Nephron progenitor cell (in vitro differentiated cells): Measurements from ENCODE around the gene OSBPL8.

ENCODE experiments used
- DNase-seq: peaks from one replicate; pipeline ENCODE4 v3.0.0; 2021
- H3K27ac Mint-ChIP-seq: 2 replicates; pipeline ENCODE4 v1.8.0; 2021; ENCODE audit warnings: mild to moderate bottlenecking, moderate library complexity, mixed read lengths
- H3K27me3 Mint-ChIP-seq: 2 replicates; pipeline ENCODE4 v1.8.0; 2021; ENCODE audit warnings: mild to moderate bottlenecking, low read depth, mixed read lengths; ENCODE audit not compliant: poor library complexity
- H3K36me3 Mint-ChIP-seq: 2 replicates; pipeline ENCODE4 v1.8.0; 2021; ENCODE audit warnings: low read depth, mixed read lengths
- H3K4me1 Mint-ChIP-seq: 2 replicates; pipeline ENCODE4 v1.8.0; 2021; ENCODE audit warnings: mixed read lengths
- H3K4me3 Mint-ChIP-seq: 2 replicates; pipeline ENCODE4 v1.8.0; 2021; ENCODE audit warnings: mild to moderate bottlenecking, moderate library complexity, mixed read lengths
- H3K9me3 Mint-ChIP-seq: 2 replicates; pipeline ENCODE4 v1.8.0; 2021; ENCODE audit warnings: mild to moderate bottlenecking, moderate library complexity, mixed read lengths
- TF ChIP-seq, protein P1 (sequence below): fragments of 200-600 bp; sonication (generic); IDR thresholded peaks from 2 replicates; pipeline ENCODE4 v1.5.0; 2021; ENCODE audit warnings: antibody characterized with exemption

The OSBPL8 gene, protein sequence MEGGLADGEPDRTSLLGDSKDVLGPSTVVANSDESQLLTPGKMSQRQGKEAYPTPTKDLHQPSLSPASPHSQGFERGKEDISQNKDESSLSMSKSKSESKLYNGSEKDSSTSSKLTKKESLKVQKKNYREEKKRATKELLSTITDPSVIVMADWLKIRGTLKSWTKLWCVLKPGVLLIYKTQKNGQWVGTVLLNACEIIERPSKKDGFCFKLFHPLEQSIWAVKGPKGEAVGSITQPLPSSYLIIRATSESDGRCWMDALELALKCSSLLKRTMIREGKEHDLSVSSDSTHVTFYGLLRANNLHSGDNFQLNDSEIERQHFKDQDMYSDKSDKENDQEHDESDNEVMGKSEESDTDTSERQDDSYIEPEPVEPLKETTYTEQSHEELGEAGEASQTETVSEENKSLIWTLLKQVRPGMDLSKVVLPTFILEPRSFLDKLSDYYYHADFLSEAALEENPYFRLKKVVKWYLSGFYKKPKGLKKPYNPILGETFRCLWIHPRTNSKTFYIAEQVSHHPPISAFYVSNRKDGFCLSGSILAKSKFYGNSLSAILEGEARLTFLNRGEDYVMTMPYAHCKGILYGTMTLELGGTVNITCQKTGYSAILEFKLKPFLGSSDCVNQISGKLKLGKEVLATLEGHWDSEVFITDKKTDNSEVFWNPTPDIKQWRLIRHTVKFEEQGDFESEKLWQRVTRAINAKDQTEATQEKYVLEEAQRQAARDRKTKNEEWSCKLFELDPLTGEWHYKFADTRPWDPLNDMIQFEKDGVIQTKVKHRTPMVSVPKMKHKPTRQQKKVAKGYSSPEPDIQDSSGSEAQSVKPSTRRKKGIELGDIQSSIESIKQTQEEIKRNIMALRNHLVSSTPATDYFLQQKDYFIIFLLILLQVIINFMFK

DNA sequence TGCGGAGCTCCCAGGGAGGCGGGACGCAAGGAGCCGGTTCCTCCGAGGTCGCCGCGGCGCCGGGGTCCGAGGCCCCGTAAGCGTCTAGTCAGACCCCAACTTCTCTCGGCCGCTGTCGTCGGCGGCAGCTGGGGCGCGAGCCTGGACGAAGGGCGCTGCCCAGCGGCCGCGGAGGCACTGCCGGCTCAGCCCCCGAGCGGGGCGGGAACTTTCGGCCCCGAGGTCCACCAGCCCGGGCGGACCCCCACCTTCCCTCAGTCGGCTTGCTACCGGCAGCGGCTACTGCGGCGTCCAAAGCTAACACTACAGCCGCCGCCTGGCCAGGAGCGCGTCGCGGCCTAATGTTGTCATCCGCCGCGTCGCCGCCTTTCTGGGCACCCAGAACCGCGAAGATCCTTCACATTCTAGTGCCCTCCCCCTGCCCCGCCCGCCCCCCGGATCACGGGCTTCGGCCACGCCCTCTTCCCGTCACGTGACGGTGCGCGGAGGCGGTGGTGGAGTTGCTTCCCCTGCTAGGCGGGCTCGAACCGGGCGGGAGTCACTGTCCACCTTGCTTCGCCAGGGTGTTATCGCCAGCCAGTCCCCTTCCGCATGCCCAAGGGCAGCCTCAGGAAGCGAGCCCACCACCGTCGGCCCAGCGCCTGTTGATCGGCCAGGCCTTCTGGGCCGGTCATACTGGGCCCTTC is at the start of gene OSBPL8:
Gene OSBPL8, minus strand, starts transcription at position 372 of the 686 bp plus-strand sequence. CDS start 72,220 bp downstream, outside the sequence.
- peak; percentile 97 for DNase-seq
- H3K4me3 Mint-ChIP-seq: peak within 1 kb of the TSS; percentile 97
- no peaks in the 10 kb centered on the region for H3K36me3 Mint-ChIP-seq
- H3K27ac Mint-ChIP-seq: peak within 1 kb of the TSS; percentile 99
- H3K27me3 Mint-ChIP-seq: no peaks in the 10 kb centered on the region
- TF ChIP-seq, protein P1, sequence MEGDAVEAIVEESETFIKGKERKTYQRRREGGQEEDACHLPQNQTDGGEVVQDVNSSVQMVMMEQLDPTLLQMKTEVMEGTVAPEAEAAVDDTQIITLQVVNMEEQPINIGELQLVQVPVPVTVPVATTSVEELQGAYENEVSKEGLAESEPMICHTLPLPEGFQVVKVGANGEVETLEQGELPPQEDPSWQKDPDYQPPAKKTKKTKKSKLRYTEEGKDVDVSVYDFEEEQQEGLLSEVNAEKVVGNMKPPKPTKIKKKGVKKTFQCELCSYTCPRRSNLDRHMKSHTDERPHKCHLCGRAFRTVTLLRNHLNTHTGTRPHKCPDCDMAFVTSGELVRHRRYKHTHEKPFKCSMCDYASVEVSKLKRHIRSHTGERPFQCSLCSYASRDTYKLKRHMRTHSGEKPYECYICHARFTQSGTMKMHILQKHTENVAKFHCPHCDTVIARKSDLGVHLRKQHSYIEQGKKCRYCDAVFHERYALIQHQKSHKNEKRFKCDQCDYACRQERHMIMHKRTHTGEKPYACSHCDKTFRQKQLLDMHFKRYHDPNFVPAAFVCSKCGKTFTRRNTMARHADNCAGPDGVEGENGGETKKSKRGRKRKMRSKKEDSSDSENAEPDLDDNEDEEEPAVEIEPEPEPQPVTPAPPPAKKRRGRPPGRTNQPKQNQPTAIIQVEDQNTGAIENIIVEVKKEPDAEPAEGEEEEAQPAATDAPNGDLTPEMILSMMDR: no peak
- peaks cover 50% of the 10 kb centered on the region for H3K4me1 Mint-ChIP-seq
- H3K9me3 Mint-ChIP-seq: no peaks in the 10 kb centered on the region

DNA sequence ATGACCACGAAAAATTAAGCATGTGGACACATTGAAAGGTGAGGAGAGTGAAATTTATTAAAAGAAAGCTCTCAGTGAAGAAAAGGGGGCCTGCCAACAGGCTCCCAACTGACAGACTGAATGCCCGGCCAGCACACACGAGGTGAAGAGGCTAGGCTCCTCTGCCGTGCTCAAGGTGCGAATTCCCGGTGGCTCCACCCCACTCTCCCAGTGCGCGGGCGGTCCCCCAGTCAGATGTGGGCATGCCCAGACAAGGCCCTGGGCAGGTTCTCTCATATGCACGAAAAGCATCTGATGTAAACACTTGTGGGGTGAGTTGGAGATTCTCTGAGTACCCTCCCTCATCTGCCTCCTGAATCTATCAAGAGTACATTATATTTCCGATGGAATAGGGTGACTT is 48.5 kb upstream of the OSBPL8 start:
- no peak overlapping the region for H3K27ac Mint-ChIP-seq
- no peak overlapping the region for H3K4me3 Mint-ChIP-seq
- H3K9me3 Mint-ChIP-seq: no peaks in the 10 kb centered on the region
- TF ChIP-seq, protein P1: no peak
- no peaks in the 10 kb centered on the region for H3K27me3 Mint-ChIP-seq
- no peaks in the 10 kb centered on the region for H3K4me1 Mint-ChIP-seq
- no peak for DNase-seq
- no peaks in the 10 kb centered on the region for H3K36me3 Mint-ChIP-seq

DNA sequence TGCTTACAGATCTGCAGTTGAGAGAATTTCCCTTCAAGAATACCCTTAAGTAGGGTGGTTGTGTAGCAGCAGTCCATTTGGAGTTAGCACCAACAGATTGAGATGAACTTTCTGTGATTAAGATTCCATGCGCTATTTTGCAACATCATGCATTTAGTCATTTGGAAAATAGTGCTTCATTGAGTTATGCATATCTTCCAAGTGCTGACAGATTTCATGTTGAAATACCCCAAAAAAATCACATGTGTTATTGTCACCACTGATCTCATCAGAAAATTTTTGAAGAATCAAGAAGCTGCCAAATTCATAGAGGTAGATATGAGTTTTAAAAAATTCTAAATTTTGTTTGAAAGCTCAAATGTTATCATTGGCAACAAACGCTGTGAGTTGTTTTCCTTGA is 35.5 kb upstream of the OSBPL8 start:
- TF ChIP-seq, protein P1: no peak
- H3K36me3 Mint-ChIP-seq: no peaks in the 10 kb centered on the region
- no peak overlapping the region for H3K27ac Mint-ChIP-seq
- no peak for DNase-seq
- H3K9me3 Mint-ChIP-seq: peaks cover 3% of the 10 kb centered on the region
- H3K4me3 Mint-ChIP-seq: no peak overlapping the region
- H3K4me1 Mint-ChIP-seq: no peaks in the 10 kb centered on the region
- no peaks in the 10 kb centered on the region for H3K27me3 Mint-ChIP-seq

DNA sequence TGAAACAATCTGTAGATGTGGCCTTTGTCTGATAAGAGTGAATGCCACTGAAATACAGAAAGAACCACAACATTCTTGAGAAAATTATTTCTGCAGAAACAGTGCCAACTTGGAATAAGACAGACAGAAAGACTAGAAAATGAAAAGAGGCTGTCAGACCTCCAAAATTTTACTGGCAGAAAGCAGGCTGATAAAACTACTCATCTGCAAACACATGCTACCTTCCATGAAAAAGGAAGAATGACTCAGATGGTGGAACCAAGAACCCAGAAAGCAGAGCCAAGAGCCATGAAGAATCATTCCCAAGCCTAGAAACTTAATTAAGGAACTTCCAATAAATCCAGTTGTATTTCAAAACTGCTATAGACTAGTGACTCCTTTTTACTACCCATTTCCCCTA is 31.9 kb upstream of the OSBPL8 start:
- DNase-seq: no peak
- TF ChIP-seq, protein P1: no peak
- H3K36me3 Mint-ChIP-seq: no peaks in the 10 kb centered on the region
- no peaks in the 10 kb centered on the region for H3K4me1 Mint-ChIP-seq
- peaks cover 3% of the 10 kb centered on the region for H3K9me3 Mint-ChIP-seq
- no peaks in the 10 kb centered on the region for H3K27me3 Mint-ChIP-seq
- no peak overlapping the region for H3K4me3 Mint-ChIP-seq
- H3K27ac Mint-ChIP-seq: no peak overlapping the region

DNA sequence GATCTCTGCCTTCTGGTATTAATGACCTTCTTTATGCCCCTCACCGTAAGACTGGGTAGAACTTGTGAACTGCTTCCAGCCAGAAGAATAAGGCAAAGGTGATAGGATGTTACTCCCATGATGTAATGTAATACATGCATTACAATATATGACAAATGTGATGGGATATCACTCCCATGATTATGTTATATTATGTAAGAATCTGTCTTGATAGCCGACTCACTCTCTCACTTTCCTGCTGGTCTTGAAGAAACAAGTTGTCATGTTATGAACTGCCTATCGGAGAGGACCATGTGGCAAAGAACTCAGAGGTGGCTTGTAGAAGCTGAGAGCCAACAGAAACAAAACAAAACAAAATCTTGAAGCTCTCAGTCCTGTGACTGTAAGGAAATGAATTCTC is 30.6 kb upstream of the OSBPL8 start:
- Mint-ChIP-seq H3K27me3 (no peaks in the 10 kb centered on the region), H3K4me3 (no peak overlapping the region), H3K27ac (no peak overlapping the region), H3K36me3 (no peaks in the 10 kb centered on the region), H3K4me1 (no peaks in the 10 kb centered on the region), H3K9me3 (peaks cover 3% of the 10 kb centered on the region)
- TF ChIP-seq, protein P1: no peak
- DNase-seq: no peak
